Adrenal gland (tissue), 5 donors: ENCODE data around the gene KCTD13.

ENCODE experiments used
- CTCF ChIP-seq, 6 experiments: fragments of 450-650 bp in 4 of 6; fragments of 200-600 bp in 2 of 6; sonication (generic) in 1 of 6; IDR thresholded peaks; 1 replicate in 5 of 6; 2 replicates in 1 of 6; pipeline versions ENCODE4 v1.5.1 to v1.8.0; 2016 to 2021; ENCODE audit warnings: antibody characterized with exemption in 6 of 6, mild to moderate bottlenecking in 2 of 6, moderate library complexity in 1 of 6
- POLR2A ChIP-seq, 2 donors: fragments of 450-650 bp; IDR thresholded peaks; one replicate each; pipeline ENCODE4 v1.6.1; 2017; ENCODE audit warnings: antibody characterized with exemption in 2 of 2, mild to moderate bottlenecking in 2 of 2, moderate library complexity in 1 of 2
- donor health status: DM: no; HTN: no; CAD: no.

- TF ChIP-seq CTCF (IDR thresholded peaks at IDR 0.05) (no peak), POLR2A (IDR thresholded peaks at IDR 0.05) (no peak)
Measured at GRCh38 chr16:29908719-29909220, 17.3 kb downstream of the KCTD13 start.
